Subcutaneous abdominal adipose tissue (tissue), 5 donors: Measurements from ENCODE around the gene CCDC85B.
A peak's percentile ranks its signal among the peaks of the same experiment; 100 is the strongest.

Experiments
- H3K27ac ChIP-seq: one replicate; pipeline ENCODE4 v1.7.0; 2013; ENCODE audit warnings: low read depth, mild to moderate bottlenecking, inconsistent platforms, low read length, moderate library complexity
- H3K27me3 ChIP-seq, 5 donors: one replicate each; pipeline ENCODE4 v1.7.0; 2013; ENCODE audit warnings: low read length in 5 of 5, inconsistent platforms in 1 of 5; ENCODE audit not compliant: control insufficient read depth in 5 of 5, insufficient read depth in 4 of 5
- H3K36me3 ChIP-seq, 5 donors: one replicate each; pipeline ENCODE4 v1.7.0; 2013; ENCODE audit warnings: low read length in 5 of 5; ENCODE audit not compliant: control insufficient read depth in 5 of 5, insufficient read depth in 5 of 5
- H3K4me1 ChIP-seq, 5 donors: one replicate each; pipeline ENCODE4 v1.7.0; 2013; ENCODE audit warnings: low read length in 5 of 5, mild to moderate bottlenecking in 3 of 5, moderate library complexity in 1 of 5; ENCODE audit not compliant: control insufficient read depth in 5 of 5, insufficient read depth in 5 of 5
- H3K4me3 ChIP-seq, 5 donors: one replicate each; pipeline ENCODE4 v1.7.0; 2013; ENCODE audit warnings: low read length in 5 of 5, low read depth in 1 of 5
- H3K9ac ChIP-seq, 5 donors: one replicate each; pipeline ENCODE4 v1.7.0; 2013; ENCODE audit warnings: low read length in 5 of 5, mild to moderate bottlenecking in 4 of 5, moderate library complexity in 3 of 5
- H3K9me3 ChIP-seq, 5 donors: one replicate each; pipeline ENCODE4 v1.7.0; 2013; ENCODE audit warnings: low read length in 5 of 5; ENCODE audit not compliant: control insufficient read depth in 5 of 5
- donor health status: healthy.
- donor health status: healthy.
- donor health status: healthy.
- donor health status: healthy.
- donor health status: healthy.

CCDC85B gene

DNA sequence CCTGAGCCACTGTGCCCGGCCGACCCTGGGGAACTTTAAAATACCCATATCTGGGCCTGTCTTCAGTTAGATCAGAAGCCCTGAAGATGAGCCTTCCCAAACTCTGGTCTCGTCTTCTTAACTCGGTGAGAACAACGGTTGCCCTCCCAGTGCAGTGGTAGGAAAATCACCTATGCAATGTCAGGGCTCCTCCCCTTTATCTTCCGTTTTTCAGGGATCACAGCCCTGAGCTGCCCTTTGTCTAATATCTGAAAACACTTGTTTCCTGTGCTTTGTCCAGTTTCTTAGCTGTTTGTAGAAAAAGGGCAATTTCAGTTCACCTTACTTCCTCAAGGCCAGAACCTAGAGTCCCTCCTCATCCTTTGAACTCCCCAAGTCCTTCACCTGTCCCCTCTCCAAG, 38.2 kb downstream of the CCDC85B start:
- peak overlapping the region in 1 of 5 donors; percentile 0 for H3K9ac ChIP-seq
- no peaks in the 10 kb centered on the region for H3K27me3 ChIP-seq
- H3K36me3 ChIP-seq = peaks cover 0 to 3% (median 0%) of the 10 kb centered on the region in 5 donors
- no peak overlapping the region for H3K4me3 ChIP-seq
- H3K9me3 ChIP-seq = no peaks in the 10 kb centered on the region
- no peak overlapping the region for H3K27ac ChIP-seq
- peaks cover 0 to 5% (median 3%) of the 10 kb centered on the region in 5 donors for H3K4me1 ChIP-seq

- Histone ChIP-seq H3K36me3 (no peaks in the 10 kb centered on the region), H3K9me3 (no peaks in the 10 kb centered on the region), H3K27me3 (no peaks in the 10 kb centered on the region), H3K4me1 (peaks cover 0 to 5% (median 3%) of the 10 kb centered on the region in 5 donors), H3K4me3 (no peak overlapping the region), H3K9ac (no peak overlapping the region), H3K27ac (no peak overlapping the region)
Measured at GRCh38 chr11:65931773-65932557, 41.5 kb downstream of the CCDC85B start.

DNA sequence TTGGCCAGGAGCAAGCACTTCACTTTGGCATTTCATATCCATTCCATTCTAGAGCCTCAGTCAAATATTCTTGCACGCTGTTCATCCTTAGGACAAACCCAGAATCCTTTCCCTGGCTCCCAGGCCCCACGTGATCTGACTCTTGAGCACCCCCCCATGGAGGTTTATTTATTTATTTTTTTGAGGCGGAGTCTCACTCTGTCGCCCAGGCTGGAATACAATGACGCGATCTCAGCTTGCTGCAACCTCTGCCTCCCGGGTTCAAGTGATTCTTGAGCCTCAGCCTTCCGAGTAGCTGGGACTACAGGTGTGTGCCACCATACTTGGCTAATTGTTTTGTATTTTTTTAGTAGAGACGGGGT, 42.1 kb downstream of the CCDC85B start:
- Histone ChIP-seq H3K4me3 (no peak overlapping the region), H3K27ac (no peak overlapping the region), H3K27me3 (no peaks in the 10 kb centered on the region), H3K36me3 (no peaks in the 10 kb centered on the region), H3K4me1 (peaks cover 0 to 5% (median 3%) of the 10 kb centered on the region in 5 donors), H3K9me3 (no peaks in the 10 kb centered on the region), H3K9ac (no peak overlapping the region)

DNA sequence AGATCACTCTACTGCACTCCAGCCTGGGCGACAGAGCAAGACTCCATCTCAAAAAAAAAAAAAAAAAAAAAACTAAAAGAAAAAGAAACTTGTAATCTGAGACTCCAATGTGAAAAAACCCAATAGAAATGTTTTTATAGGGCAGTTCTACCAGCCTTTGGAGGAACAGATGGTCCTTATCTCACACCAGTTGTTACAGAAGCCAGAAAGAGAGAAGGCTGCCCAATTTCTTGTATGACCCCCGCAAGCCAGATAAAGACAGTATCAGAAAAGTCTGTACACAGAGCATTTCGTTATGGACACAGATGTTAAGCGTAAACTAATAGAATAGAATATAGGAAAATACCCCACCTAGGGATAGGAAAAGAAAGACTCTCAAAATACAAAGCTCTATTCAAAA, 43.5 kb downstream of the CCDC85B start:
- H3K9me3 ChIP-seq = no peaks in the 10 kb centered on the region
- H3K36me3 ChIP-seq = no peaks in the 10 kb centered on the region
- no peak overlapping the region for H3K27ac ChIP-seq
- no peaks in the 10 kb centered on the region for H3K27me3 ChIP-seq
- peaks cover 0 to 3% (median 0%) of the 10 kb centered on the region in 5 donors for H3K4me1 ChIP-seq
- no peak overlapping the region for H3K9ac ChIP-seq
- no peak overlapping the region for H3K4me3 ChIP-seq

- no peaks in the 10 kb centered on the region for H3K36me3 ChIP-seq
- H3K27ac ChIP-seq = no peak overlapping the region
- no peak overlapping the region for H3K9ac ChIP-seq
- peaks cover 0 to 7% (median 0%) of the 10 kb centered on the region in 5 donors for H3K4me1 ChIP-seq
- no peaks in the 10 kb centered on the region for H3K9me3 ChIP-seq
- no peaks in the 10 kb centered on the region for H3K27me3 ChIP-seq
- no peak overlapping the region for H3K4me3 ChIP-seq
Measured at GRCh38 chr11:65937766-65938165, 47.3 kb downstream of the CCDC85B start.
